NCI-H1048 (cell line): ENCODE measurements around the gene FOXP1.
"Not testable (repeated sequence)": the region's sequence is repeated elsewhere in the genome, so short reads cannot be mapped to it uniquely, and the experiment has no call there.

Source experiments
- DNase-seq: peaks from one replicate; lab custom pipeline; 2025; lab: John Stamatoyannopoulos, UW

Gene FOXP1

DNA sequence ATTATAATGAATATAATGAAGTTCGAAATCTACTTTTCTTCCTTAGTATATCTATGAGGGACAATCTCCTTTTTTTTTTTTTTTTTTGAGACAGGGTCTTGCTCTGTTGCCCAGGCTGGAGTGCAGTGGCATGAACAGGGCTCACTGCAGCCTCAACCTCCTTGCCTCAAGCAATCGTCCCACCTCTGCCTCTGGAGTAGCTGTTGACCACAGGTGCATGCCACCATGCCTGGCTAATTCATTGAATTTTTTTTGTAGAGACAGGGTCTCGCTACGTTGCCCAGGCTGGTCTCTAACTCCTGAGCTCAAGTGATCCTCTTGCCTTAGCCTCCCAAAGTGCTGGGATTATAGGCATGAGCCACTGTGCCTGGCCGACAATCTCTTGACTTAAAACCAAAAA lies 607.5 kb downstream of the FOXP1 start:
- DNase-seq = not testable (repeated sequence)

GRCh38 chr3:70974747-70975146 lies 608.8 kb downstream of the FOXP1 start:
- DNase-seq = no peak

GRCh38 chr3:70973558-70973957 lies 610.0 kb downstream of the FOXP1 start:
- no peak for DNase-seq

DNA sequence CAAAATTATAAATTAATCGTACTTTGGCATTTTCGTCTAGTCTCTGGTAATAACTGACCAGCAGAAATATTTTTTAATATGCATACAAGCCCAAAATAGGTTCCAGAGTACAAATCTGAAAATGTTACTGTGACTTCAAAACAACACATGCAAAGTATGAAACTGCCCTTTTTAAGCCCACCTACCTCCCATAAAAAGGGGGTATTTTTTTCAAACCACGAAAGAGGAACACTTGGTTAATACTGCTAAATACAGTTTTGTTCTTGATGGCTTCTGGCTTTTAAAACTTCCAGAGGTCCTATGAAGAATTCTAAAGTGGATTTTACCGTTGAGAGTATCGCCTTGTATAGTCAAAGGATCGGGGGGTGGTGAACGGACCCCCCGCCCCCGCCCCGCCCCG lies 610.7 kb downstream of the FOXP1 start:
- DNase-seq = no peak

DNA sequence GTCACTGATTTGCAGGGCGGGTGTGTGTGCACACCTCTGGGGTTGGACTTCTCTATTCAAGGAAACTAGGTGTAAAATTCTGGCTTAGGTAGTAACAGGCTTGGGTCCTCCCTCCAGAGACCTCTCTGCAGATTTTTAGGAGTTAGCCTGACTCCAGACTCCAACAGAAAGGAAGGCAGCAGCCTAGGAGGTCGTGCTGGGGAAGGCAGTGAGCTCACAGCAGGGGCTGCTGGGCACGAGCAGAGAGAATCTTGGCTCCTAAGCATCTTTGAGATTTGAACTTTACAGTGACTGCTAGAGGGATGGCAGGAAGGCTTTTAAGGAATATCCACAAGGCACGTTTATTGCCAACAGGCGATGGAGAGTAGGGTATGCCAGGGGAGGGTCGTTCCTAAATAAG lies 612.6 kb downstream of the FOXP1 start:
- DNase-seq = no peak

GRCh38 chr3:70970171-70970570 lies 613.4 kb downstream of the FOXP1 start:
- no peak for DNase-seq

GRCh38 chr3:70963431-70964275 lies 619.9 kb downstream of the FOXP1 start:
- DNase-seq = peak; percentile 33

DNA sequence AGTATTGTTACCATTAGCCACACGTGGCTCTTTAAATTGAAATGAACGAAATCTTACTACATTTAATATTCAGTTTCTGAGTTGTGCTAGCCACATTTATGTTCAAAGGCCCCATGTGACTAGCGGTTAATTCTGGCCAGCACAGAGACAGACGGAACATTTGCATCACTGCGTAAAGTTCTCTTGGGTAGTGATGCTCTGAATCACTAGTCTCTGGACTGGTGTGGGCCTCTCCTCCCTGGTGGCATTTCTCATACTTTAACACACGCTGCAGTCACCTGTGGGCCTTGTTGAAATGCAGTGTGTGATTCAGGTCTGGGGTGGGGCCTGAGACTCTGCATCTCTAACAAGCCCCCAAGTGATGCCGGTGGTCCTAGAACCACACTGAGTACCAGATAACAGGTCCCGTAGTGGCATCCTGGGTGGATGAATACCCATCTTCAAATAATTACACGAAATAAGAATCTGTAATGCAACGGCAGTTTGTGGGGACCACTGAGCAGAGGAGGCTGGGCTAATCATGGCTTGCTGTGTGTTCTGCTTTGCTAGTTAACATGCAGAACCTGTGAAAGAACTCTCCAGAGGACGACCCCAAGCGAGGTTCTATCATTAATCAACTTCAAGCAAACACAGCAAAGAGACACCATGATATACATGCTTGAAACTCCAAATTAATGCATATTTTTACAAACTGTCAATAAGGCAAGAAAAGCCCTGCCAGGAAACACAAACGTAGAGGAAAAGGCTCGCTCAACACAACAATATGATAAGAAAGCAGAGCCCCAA lies 623.8 kb downstream of the FOXP1 start:
- no peak for DNase-seq

- no peak for DNase-seq
Observed at GRCh38 chr3:70952033-70952747, 631.3 kb downstream of the FOXP1 start.

DNA sequence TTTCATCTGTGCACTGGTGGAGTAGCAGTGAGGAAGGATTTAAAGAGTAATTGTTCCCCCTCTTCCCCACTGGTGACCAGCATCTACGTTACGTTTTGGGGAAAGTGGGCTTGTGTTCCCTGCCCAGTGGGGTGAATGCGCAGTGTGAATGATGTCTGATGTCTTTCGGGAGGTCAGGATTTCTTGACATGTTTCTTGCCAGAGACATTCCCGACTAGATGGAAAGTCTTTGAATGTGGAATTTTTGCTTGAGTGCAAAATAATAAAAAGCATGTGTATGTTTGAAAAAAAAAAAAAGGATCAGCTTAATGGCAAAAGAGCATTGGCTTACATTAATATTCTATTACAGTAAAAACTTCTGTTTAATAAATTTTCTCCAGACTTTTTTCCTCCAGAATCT lies 632.2 kb downstream of the FOXP1 start:
- DNase-seq = no peak

- DNase-seq = no peak
Observed at GRCh38 chr3:70947579-70947978, 635.9 kb downstream of the FOXP1 start.

DNA sequence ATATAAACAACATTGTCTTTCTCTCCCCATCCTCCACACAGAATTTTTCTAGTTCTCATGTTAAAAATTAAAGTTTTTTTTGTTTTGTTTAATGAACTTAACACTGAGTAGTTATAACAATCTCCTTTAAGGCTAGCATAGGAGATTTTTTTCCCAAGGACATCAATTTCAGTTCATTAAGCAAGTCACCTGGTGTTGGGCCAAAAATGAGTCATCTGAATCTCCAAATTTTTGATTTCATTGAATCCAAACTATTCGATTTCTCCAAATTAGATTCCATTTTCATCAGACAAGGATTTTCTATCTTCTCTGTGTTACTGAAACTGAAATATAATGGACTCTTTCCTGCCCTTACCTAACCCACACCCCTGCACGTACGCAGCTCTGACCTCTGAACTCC lies 639.6 kb downstream of the FOXP1 start:
- DNase-seq = no peak

- no peak for DNase-seq
Observed at GRCh38 chr3:70933105-70933810, 650.3 kb downstream of the FOXP1 start.

DNA sequence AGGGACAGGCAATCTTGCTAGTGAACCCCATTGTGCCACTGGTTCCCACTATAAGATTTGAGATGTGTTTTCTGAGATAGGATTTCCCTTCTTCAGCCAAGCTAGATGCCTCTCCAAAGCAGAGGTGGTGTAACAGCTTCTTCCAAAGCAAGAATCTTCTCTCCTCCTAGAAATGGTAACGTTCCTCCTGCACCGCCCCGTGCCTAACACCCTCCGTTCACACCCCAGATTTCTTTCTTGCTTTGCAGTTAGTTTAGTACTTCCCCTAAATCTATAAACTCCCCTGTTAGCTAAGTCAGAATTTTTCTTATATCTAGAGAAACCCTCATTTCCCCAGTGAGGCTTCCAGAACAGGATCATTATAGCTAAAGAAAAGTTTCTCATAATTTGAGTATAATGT lies 653.5 kb downstream of the FOXP1 start:
- DNase-seq = no peak

- DNase-seq = no peak
Observed at GRCh38 chr3:70927239-70927638, 656.3 kb downstream of the FOXP1 start.

DNA sequence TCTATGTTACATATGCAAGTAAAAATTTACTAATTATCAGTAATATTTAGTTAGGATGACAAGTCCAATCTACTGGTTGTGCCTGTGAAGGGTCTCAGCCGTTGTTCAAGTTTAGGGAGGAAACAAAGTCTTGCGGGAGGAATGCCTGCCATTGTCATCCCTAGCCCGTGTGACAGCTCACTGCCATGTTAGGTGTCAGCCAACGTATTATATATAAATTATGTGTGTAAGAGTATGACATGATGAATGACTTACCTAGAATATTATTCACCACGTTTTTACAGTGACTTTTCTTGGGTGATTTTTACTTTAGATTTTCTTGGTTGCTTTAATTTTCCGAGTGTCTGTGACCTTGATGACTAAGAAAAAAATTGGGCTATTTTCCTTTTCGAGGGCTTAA lies 656.7 kb downstream of the FOXP1 start:
- no peak for DNase-seq

GRCh38 chr3:70919661-70920060 lies 663.9 kb downstream of the FOXP1 start:
- DNase-seq = no peak

DNA sequence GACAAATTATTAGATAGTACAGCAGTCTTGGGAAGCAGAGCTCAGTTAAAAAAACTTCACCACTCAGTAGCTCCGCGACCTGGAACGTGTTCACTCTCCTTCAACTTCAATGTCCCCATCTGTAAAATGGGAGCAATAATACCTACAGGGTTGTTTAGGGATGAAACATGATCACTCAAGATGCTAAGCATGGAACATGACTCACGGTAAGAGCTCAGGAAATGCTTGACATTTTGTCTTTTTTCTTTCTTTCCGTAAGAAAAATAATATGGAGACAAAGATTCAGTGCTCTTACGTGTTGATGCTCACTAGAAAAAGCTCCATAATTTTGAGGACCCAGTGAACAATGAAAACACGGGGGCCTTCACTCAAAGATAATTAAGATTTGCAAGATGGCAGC lies 664.4 kb downstream of the FOXP1 start:
- DNase-seq = no peak

DNA sequence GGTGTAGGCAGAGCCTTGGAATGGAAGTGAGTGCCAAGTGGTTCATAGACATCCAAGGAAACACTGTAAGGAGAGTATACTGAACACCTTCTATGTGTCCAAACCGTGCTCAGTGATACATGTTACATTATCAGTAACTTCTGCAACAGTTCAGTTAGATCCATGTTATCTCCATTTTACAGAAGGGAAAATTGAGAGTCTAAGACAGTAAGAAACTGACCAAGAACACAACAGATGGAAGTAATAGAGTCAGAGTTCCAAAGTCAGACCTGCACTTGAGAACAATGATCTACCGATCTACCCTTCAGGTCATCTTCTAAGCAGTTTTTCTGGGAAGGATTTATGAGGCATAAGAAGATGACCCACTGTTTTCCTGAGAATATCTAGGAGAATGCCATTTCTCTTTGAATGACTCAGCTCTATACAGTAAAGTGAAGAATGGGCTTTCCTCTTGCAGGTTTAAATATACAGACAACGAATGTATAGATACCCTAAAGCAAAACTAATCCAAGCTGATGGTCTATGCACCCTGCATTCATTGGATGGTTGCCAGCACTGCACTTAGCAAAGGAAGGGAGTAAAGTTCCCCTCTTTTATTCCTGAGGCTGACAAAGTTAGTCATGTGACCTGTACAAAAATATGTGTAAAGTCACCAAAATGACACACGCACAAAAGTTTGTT lies 667.0 kb downstream of the FOXP1 start:
- DNase-seq = no peak

GRCh38 chr3:70914862-70915261 lies 668.7 kb downstream of the FOXP1 start:
- no peak for DNase-seq

GRCh38 chr3:70911719-70912118 lies 671.8 kb downstream of the FOXP1 start:
- DNase-seq = no peak

DNA sequence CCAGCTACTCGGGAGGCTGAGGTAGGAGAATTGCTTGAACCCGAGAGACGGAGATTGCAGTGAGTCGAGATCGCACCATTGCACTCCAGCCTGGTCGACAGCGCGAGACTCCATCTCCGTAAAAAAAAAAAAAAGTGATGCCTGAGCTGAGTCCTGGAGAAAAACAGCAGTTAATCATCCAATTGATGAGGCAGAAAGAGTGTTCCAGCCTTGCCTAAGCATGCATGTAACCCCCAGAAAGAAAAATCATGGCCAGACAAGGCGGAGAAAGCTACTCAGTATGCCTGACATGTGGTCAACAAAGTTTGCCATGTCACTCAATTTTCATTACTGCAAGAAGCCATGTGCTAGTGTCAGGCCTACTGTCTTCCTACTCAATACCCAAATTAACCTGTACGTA lies 678.0 kb downstream of the FOXP1 start:
- DNase-seq = no peak
